Fibroblast of upper back skin (primary cell): Measurements from ENCODE around the gene CLSTN1.
A peak's percentile ranks its signal among the peaks of the same experiment; 100 is the strongest.

Experiments used
- DNase-seq: peaks from one replicate; pipeline ENCODE4 v3.0.0-alpha.2; 2013

CLSTN1 gene

GRCh38 chr1:9710037-9710436, 113.7 kb downstream of the CLSTN1 start:
- no peak for DNase-seq

- DNase-seq: no peak
Observed at GRCh38 chr1:9706178-9706577, 117.6 kb downstream of the CLSTN1 start.

GRCh38 chr1:9705337-9706093, 118.2 kb downstream of the CLSTN1 start:
- peak; percentile 51 for DNase-seq

GRCh38 chr1:9703681-9704080, 120.1 kb downstream of the CLSTN1 start:
- no peak for DNase-seq

- no peak for DNase-seq
Observed at GRCh38 chr1:9703165-9703509, 120.6 kb downstream of the CLSTN1 start.

GRCh38 chr1:9701665-9702064, 122.1 kb downstream of the CLSTN1 start:
- no peak for DNase-seq

GRCh38 chr1:9700340-9700739, 123.4 kb downstream of the CLSTN1 start:
- DNase-seq: peak; percentile 85

- DNase-seq: no peak
Observed at GRCh38 chr1:9699361-9699760, 124.4 kb downstream of the CLSTN1 start.

- no peak for DNase-seq
Observed at GRCh38 chr1:9696793-9697192, 127.0 kb downstream of the CLSTN1 start.

- DNase-seq: peak; percentile 22
Observed at GRCh38 chr1:9691691-9692090, 132.1 kb downstream of the CLSTN1 start.

- no peak for DNase-seq
Observed at GRCh38 chr1:9691108-9691445, 132.7 kb downstream of the CLSTN1 start.

- no peak for DNase-seq
Observed at GRCh38 chr1:9690440-9691107, 133.2 kb downstream of the CLSTN1 start.

GRCh38 chr1:9689971-9690381, 133.8 kb downstream of the CLSTN1 start:
- DNase-seq: peak; percentile 14

GRCh38 chr1:9689011-9689706, 134.6 kb downstream of the CLSTN1 start:
- peak; percentile 67 for DNase-seq

GRCh38 chr1:9688599-9688998, 135.2 kb downstream of the CLSTN1 start:
- no peak for DNase-seq

GRCh38 chr1:9687874-9688582, 135.7 kb downstream of the CLSTN1 start:
- DNase-seq: peak; percentile 9

- DNase-seq: peak; percentile 86
Observed at GRCh38 chr1:9687120-9687873, 136.5 kb downstream of the CLSTN1 start.

GRCh38 chr1:9684801-9685200, 139.0 kb downstream of the CLSTN1 start:
- DNase-seq: no peak

GRCh38 chr1:9680828-9681227, 142.9 kb downstream of the CLSTN1 start:
- DNase-seq: no peak

- DNase-seq: no peak
Observed at GRCh38 chr1:9680091-9680490, 143.7 kb downstream of the CLSTN1 start.
